Daoy (cell line): ENCODE results near the gene NEGR1. TPM values are rescaled to one million over a fixed set of nuclear protein-coding genes. Genes with fewer than 3 reads are reported as not detected.

Source experiments
- DNase-seq: peaks from one replicate; pipeline ENCODE4 v3.0.0-alpha.2; 2015; ENCODE audit warnings: low read depth
- total RNA-seq: library from RNA; depleted of rRNA; stranded (reverse); fragments of >200 nt; shearing (Covaris generic); gene quantifications from 2 replicates; pipeline ENCODE4 v1.2.3, GENCODE V29; 2014

The NEGR1 gene
- total RNA-seq, 1 experiment from 2014 or later, result 16.3 TPM

- no peak for DNase-seq
Observed at GRCh38 chr1:71783071-71783470, 499.3 kb downstream of the NEGR1 start.

DNA sequence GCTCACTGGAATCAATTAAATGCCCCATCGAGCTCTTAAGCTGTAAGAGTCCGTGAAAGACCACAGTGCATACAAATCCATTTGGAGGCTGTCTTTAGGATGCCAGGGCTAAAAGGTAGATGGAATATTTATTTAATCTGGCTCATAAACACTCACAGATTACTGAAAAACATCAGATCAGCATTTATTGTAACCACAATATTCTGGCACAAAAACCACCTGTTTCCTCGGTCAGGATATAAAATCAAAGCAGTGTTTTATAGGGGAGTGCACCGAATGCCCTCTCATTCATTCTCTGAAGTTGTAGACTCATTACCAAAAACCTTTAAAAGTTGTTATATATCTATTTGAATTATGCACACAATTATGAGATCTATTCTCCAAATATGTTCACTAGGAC, 500.9 kb downstream of the NEGR1 start:
- no peak for DNase-seq

GRCh38 chr1:71780681-71781080, 501.7 kb downstream of the NEGR1 start:
- DNase-seq, result peak; percentile 55

- no peak for DNase-seq
Observed at GRCh38 chr1:71778940-71779339, 503.4 kb downstream of the NEGR1 start.

- no peak for DNase-seq
Observed at GRCh38 chr1:71777094-71777493, 505.2 kb downstream of the NEGR1 start.

GRCh38 chr1:71774705-71775104, 507.6 kb downstream of the NEGR1 start:
- DNase-seq, result no peak

GRCh38 chr1:71770121-71770520, 512.2 kb downstream of the NEGR1 start:
- no peak for DNase-seq

- no peak for DNase-seq
Observed at GRCh38 chr1:71766748-71767147, 515.6 kb downstream of the NEGR1 start.

- no peak for DNase-seq
Observed at GRCh38 chr1:71762514-71763255, 519.7 kb downstream of the NEGR1 start.

DNA sequence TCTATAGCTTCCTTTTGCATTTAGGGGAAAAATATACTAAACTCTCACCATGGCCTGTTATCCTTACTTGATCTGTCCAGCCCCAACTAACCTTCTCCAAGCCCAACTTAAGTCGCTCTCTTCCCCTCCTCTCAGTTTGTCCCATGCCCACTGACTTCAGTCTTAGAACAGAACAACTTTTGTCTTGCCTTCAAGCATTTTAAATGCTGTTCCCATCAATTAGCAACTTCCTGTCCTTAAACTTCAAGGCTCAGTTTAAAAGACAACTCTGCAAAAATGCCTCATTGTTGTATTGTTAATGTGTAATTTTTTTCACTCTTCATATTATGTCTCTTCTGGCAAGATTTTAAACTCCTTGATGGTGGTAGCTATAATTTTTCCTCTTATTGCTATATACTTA, 526.9 kb downstream of the NEGR1 start:
- no peak for DNase-seq

- DNase-seq, result no peak
Observed at GRCh38 chr1:71753746-71754145, 528.6 kb downstream of the NEGR1 start.

- no peak for DNase-seq
Observed at GRCh38 chr1:71745326-71745725, 537.0 kb downstream of the NEGR1 start.

GRCh38 chr1:71743862-71744261, 538.5 kb downstream of the NEGR1 start:
- DNase-seq, result no peak

- DNase-seq, result no peak
Observed at GRCh38 chr1:71738910-71739309, 543.4 kb downstream of the NEGR1 start.

GRCh38 chr1:71738256-71738655, 544.1 kb downstream of the NEGR1 start:
- no peak for DNase-seq

DNA sequence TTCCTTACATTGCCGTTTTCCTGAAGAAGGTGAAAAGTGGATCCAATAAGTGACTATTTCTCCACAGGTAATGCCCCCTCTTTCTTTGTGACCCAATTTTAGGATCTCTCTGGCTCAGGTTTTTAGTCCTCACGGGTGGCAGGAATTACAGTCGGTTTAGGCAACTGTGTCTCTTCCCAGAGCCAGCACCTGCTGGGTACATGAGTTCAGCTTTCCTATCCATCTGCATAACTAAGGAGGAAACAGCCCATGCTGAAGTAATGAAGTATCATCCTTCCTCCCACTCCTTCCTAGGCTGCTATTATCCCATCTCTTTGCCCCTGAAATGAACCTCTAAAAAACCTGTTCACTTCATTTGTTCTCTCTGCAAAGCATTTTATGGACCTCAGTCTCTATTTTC, 544.6 kb downstream of the NEGR1 start:
- no peak for DNase-seq

DNA sequence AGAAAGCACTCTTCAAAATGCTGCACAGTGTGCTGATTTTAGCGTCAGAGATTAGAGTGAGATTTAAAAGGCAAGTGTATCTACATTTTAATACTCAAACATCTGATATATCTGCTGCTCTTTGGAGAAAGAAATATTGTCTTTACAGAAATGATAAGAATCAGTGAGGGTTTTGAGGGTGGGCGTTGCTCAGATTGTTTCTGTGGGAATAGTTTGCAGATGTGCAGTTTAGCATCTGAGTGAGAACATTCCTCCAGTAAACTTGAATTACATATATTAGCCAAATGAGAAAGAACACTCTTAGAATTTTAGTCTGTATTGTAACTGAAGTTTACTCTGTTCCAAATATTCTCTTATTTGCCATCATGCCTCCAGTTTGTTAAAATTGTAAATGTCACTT, 549.2 kb downstream of the NEGR1 start:
- no peak for DNase-seq

GRCh38 chr1:71721532-71721931, 560.8 kb downstream of the NEGR1 start:
- no peak for DNase-seq

DNA sequence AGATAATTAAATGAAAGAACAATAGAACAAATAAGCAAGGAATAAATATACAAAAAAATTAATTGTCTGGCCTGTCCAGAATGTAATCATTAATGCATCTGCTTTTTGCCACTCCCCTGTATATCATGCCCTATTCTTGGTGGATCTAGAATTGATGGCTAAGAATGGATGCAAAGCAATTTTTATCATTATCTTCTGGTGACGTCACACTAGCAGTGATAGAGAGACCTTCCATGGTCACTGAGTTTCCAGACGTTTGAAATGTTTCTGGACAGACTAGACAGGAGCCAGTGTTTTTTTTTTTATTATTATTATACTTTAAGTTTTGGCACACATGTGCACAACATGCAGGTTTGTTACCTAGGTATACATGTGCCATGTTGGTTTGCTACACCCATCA, 563.0 kb downstream of the NEGR1 start:
- no peak for DNase-seq

DNA sequence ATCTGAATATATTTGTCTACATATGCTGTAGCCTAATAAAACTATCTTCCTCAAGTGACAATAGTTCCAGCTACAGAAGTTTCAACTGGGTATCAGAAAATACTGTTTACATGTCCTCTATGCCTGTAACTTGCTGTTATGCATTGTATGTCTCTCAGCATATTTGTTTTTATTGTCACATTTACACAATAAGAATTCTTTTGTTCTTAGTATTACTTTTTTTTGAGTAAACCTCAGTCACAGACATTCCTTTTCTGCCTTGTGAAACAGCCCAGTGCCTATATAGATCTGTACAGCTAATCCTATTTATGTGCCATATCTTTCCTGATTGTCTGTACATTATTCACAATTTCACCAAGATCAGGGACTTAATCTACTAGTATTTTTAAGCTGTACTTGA, 565.2 kb downstream of the NEGR1 start:
- DNase-seq, result no peak

- no peak for DNase-seq
Observed at GRCh38 chr1:71711456-71711855, 570.9 kb downstream of the NEGR1 start.

- no peak for DNase-seq
Observed at GRCh38 chr1:71706029-71706671, 576.2 kb downstream of the NEGR1 start.

- DNase-seq, result no peak
Observed at GRCh38 chr1:71698186-71698585, 584.2 kb downstream of the NEGR1 start.

- DNase-seq, result no peak
Observed at GRCh38 chr1:71695821-71696220, 586.5 kb downstream of the NEGR1 start.
